Prostate gland (tissue), 2 donors: ENCODE data around the gene FEM1C. TPM values are rescaled to one million over a fixed set of nuclear protein-coding genes. Genes with fewer than 3 reads are reported as not detected.

Source experiments
- DNase-seq: peaks from one replicate; pipeline ENCODE4 v3.0.0-alpha.2; 2019; ENCODE audit warnings: low spot score
- H3K27ac ChIP-seq, 2 donors: fragments of 200-600 bp; sonication (generic); 2 replicates each; pipeline ENCODE4 v1.5.1; 2017 to 2019
- H3K27me3 ChIP-seq: fragments of 200-600 bp; sonication (generic); replicated peaks from 2 replicates; pipeline ENCODE4 v1.5.1; 2019; ENCODE audit not compliant: insufficient read depth
- H3K36me3 ChIP-seq, 2 donors: fragments of 200-600 bp; sonication (generic); 1 replicate in 1 of 2; 2 replicates in 1 of 2; pipeline versions ENCODE4 v1.5.1 to v1.8.1; 2017 to 2019
- H3K4me1 ChIP-seq: fragments of 200-600 bp; sonication (generic); replicated peaks from 2 replicates; pipeline ENCODE4 v1.5.1; 2019
- H3K4me3 ChIP-seq, 2 donors: fragments of 200-600 bp; sonication (generic); 2 replicates each; pipeline ENCODE4 v1.5.1; 2017 to 2019
- H3K9me3 ChIP-seq: fragments of 200-600 bp; sonication (generic); 2 replicates; pipeline ENCODE4 v1.5.1; 2017
- CTCF ChIP-seq, 4 experiments: fragments of 200-600 bp in 2 of 4; fragments of 450-650 bp in 2 of 4; sonication (generic) in 2 of 4; IDR thresholded peaks; 1 replicate in 3 of 4; 2 replicates in 1 of 4; pipeline ENCODE4 v1.5.1; 2016 to 2019; ENCODE audit warnings: antibody characterized with exemption in 4 of 4, mild to moderate bottlenecking in 2 of 4, moderate library complexity in 2 of 4
- POLR2A ChIP-seq: fragments of 450-650 bp; IDR thresholded peaks from one replicate; pipeline ENCODE4 v1.6.1; 2016; ENCODE audit warnings: antibody characterized with exemption, mild to moderate bottlenecking
- POLR2AphosphoS5 ChIP-seq: sonication (generic); formaldehyde crosslinking; IDR thresholded peaks from one replicate; pipeline ENCODE4 v1.6.1; 2017; ENCODE audit warnings: antibody characterized with exemption
- WGBS: methylation state at CpG from one replicate; pipeline ENCODE4 v1.1.5; 2018; 5-methylcytosine and 5-hydroxymethylcytosine counted together
- intact Hi-C: fragments of 100-400 bp; cut with DNase I; formaldehyde crosslinking; loops from one replicate; pipeline ENCODE4 v1.14.2; 2022
- total RNA-seq, 2 donors: library from RNA; depleted of rRNA; stranded (reverse); fragments of >200 nt; gene quantifications; one replicate each; pipeline ENCODE4 v1.1.0, GENCODE V29; 2016

FEM1C gene
- total RNA-seq, 2 donors from 2014 or later = 17.4 to 20.8 TPM

DNA sequence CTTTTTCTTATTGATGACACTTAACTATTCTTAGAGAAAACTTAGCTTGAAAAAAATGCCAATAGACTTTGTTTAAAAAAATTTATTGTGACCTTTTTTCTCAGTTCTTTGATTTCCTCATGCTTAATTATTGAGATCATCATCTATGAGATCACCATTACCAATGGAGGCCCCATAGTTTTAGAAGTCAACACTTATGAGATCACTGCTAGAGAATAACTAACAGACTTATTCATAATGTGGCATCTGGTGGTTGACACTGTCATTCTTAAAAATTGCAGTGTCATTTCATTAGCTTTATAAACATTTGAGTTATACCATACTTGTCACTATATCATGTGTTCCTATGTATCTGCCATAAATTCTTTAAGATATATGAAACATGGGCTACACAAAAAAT, 14.9 kb upstream of the FEM1C start:
- no peak for DNase-seq
- no peaks in the 10 kb centered on the region for H3K36me3 ChIP-seq
- TF ChIP-seq CTCF (IDR thresholded peaks at IDR 0.05) (no peak), POLR2A (no peak), POLR2AphosphoS5 (no peak)
- intact Hi-C loops = no loop called here
- no peaks in the 10 kb centered on the region for H3K4me1 ChIP-seq
- H3K27ac ChIP-seq = peak overlapping the region; percentile 71 to 75
- no peak overlapping the region for H3K4me3 ChIP-seq
- no peaks in the 10 kb centered on the region for H3K9me3 ChIP-seq
- no peaks in the 10 kb centered on the region for H3K27me3 ChIP-seq

GRCh38 chr5:115558388-115558956, 13.9 kb upstream of the FEM1C start:
- peak; percentile 75 for DNase-seq
- WGBS = 16% methylated on average over 4 of the region's 4 CpGs
- no peak overlapping the region for H3K4me3 ChIP-seq
- no peaks in the 10 kb centered on the region for H3K9me3 ChIP-seq
- H3K4me1 ChIP-seq = no peaks in the 10 kb centered on the region
- H3K27me3 ChIP-seq = no peaks in the 10 kb centered on the region
- intact Hi-C loops = no loop called here
- peak overlapping the region; percentile 71 to 75 for H3K27ac ChIP-seq
- TF ChIP-seq CTCF (IDR thresholded peaks at IDR 0.05) (no peak), POLR2AphosphoS5 (peak; percentile 81)
- no peaks in the 10 kb centered on the region for H3K36me3 ChIP-seq

DNA sequence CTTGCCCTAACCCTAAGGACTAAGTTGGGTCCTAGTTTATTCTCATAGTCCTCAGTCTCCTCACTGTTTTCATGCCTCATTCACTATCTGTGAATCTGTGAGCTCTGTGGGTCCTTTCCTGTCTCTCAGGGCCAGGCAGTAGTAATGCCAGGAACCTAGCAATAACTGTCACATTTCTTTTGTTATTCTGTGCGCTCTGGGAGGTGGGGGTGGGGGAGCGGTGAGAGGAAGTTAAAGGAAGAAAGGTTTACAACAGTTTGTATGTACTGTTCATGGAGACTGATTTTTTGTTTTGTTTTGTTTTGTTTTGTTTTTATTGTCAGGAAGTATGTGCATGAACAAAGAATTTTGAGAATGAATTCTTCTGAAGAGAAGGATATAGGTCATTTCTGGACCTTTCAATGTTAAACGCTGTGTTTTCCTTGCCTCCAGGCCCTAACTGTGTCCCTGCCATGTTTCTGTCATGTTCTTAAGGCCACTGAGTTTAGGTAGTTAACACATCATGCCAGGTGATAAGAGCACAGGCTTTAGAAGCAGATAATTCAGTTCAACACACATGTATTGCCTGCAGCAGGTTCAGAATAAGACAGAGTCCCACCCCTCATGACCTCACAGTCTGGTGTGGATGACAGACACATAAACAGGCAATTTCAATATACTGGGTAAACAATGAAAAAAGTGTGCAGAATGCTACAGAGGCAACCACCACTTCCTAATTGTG, 13.3 kb upstream of the FEM1C start:
- 15% methylated on average over 3 of the region's 3 CpGs for WGBS
- Histone ChIP-seq H3K27ac (peak overlapping the region; percentile 71 to 75), H3K27me3 (no peaks in the 10 kb centered on the region), H3K9me3 (no peaks in the 10 kb centered on the region), H3K4me1 (no peaks in the 10 kb centered on the region), H3K4me3 (no peak overlapping the region), H3K36me3 (no peaks in the 10 kb centered on the region)
- intact Hi-C loops = no loop called here
- TF ChIP-seq POLR2AphosphoS5 (no peak), CTCF (IDR thresholded peaks at IDR 0.05) (no peak), POLR2A (no peak)
- DNase-seq = peak; percentile 59

DNA sequence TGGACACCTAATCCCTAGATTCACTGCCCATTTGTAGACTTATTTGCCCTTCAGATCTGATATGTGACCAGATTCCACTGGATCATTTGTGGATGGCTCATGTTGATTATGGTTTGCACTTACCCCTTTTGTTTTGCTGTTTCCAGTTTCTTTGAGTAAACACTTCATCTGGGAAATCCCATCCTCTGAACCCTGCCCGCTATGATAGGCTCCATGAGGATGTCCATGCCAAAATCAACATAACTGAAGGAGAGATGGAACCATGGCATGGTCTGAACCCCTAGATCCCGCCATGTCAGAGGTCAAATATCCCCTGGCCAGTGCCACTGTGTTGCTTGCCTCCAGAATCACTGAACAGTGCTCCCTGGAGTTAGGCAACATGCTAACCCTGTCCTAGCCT, 11.7 kb upstream of the FEM1C start:
- H3K27me3 ChIP-seq = no peaks in the 10 kb centered on the region
- TF ChIP-seq POLR2AphosphoS5 = no peak
- TF ChIP-seq POLR2A = no peak
- no peak for TF ChIP-seq CTCF (IDR thresholded peaks at IDR 0.05)
- DNase-seq = no peak
- intact Hi-C loops = no loop called here
- H3K27ac ChIP-seq = peak overlapping the region in 1 of 2 donors; percentile 75
- no peaks in the 10 kb centered on the region for H3K4me1 ChIP-seq
- H3K9me3 ChIP-seq = no peaks in the 10 kb centered on the region
- H3K4me3 ChIP-seq = no peak overlapping the region
- H3K36me3 ChIP-seq = no peaks in the 10 kb centered on the region
- WGBS = 94% methylated on average over 2 of the region's 2 CpGs

- H3K36me3 ChIP-seq = no peaks in the 10 kb centered on the region
- H3K27me3 ChIP-seq = no peaks in the 10 kb centered on the region
- TF ChIP-seq POLR2A (no peak), CTCF (IDR thresholded peaks at IDR 0.05) (no peak), POLR2AphosphoS5 (no peak)
- no peak overlapping the region for H3K4me3 ChIP-seq
- H3K4me1 ChIP-seq = no peaks in the 10 kb centered on the region
- H3K27ac ChIP-seq = no peak overlapping the region
- no peaks in the 10 kb centered on the region for H3K9me3 ChIP-seq
- intact Hi-C loops = no loop called here
- DNase-seq = no peak
- 85% methylated on average over 4 of the region's 4 CpGs for WGBS
Observed at GRCh38 chr5:115555084-115555633, 10.6 kb upstream of the FEM1C start.
